H1 (cell line): ENCODE measurements around the gene DPYD. TPM values are rescaled to one million over a fixed set of nuclear protein-coding genes. Genes with fewer than 3 reads are reported as not detected.

ENCODE experiments used
- CTCF ChIA-PET: fragments of 300-600 bp; sonication (Branson Sonifier 250); formaldehyde crosslinking; loops from one replicate; lab custom pipeline; 2021; ENCODE audit not compliant: partially characterized antibody; lab: Charles Lee
- POLR2A ChIA-PET: fragments of 300-600 bp; sonication (Branson Sonifier 250); formaldehyde crosslinking; loops from one replicate; lab custom pipeline; 2021; ENCODE audit warnings: inconsistent platforms; ENCODE audit not compliant: partially characterized antibody; lab: Charles Lee
- DNase-seq, 2 experiments: peaks; one replicate each; pipeline versions ENCODE4 v3.0.0 to v3.0.0-alpha.2; 2010 to 2022; ENCODE audit warnings: low spot score in 2 of 2, low read depth in 1 of 2, mixed read lengths in 1 of 2
- FAIRE-seq: peaks from 2 replicates; lab custom pipeline; 2011; peaks lifted over from hg19 to GRCh38; lab: Jason Lieb, UNC
- H2AFZ ChIP-seq: 2 replicates; pipeline ENCODE4 v1.8.1; 2012; ENCODE audit warnings: low read length, inconsistent platforms
- H2AK5ac ChIP-seq: 2 replicates; pipeline ENCODE4 v1.6.1; 2013; ENCODE audit warnings: low read depth, low read length
- H2BK120ac ChIP-seq: replicated peaks from 2 replicates; pipeline ENCODE3; 2013; ENCODE audit warnings: low read depth, low read length, inconsistent platforms
- H2BK12ac ChIP-seq: 2 replicates; pipeline ENCODE4 v1.6.1; 2013; ENCODE audit warnings: low read depth, low read length
- H2BK15ac ChIP-seq: 2 replicates; pipeline ENCODE4 v1.6.1; 2013; ENCODE audit warnings: low read length
- H2BK20ac ChIP-seq: 2 replicates; pipeline ENCODE4 v1.6.1; 2013; ENCODE audit warnings: low read length
- H2BK5ac ChIP-seq: 2 replicates; pipeline ENCODE4 v1.6.1; 2013; ENCODE audit warnings: low read depth, low read length
- H3K14ac ChIP-seq: 2 replicates; pipeline ENCODE4 v1.6.1; 2013; ENCODE audit warnings: inconsistent platforms; ENCODE audit not compliant: insufficient read length
- H3K18ac ChIP-seq: 2 replicates; pipeline ENCODE4 v1.6.1; 2013; ENCODE audit warnings: low read length; ENCODE audit errors: extremely low read depth
- H3K23ac ChIP-seq: 2 replicates; pipeline ENCODE4 v1.6.1; 2013; ENCODE audit warnings: inconsistent platforms; ENCODE audit not compliant: insufficient read length
- H3K23me2 ChIP-seq: 2 replicates; pipeline ENCODE4 v1.6.1; 2013; ENCODE audit warnings: low read depth, low read length
- H3K27ac ChIP-seq: 2 replicates; pipeline ENCODE4 v1.6.1; 2011; ENCODE audit warnings: low read depth, low read length, inconsistent platforms
- H3K27me3 ChIP-seq, 4 experiments: replicated peaks in 1 of 4; 1 replicate in 1 of 4; 2 replicates in 3 of 4; pipeline versions ENCODE4 v1.6.1 to v1.8.1; 2011 to 2013; ENCODE audit warnings: low read length in 3 of 4, mild to moderate bottlenecking in 3 of 4, inconsistent platforms in 2 of 4, mixed read lengths in 2 of 4, moderate library complexity in 1 of 4; ENCODE audit not compliant: control insufficient read depth in 3 of 4, insufficient read depth in 3 of 4; ENCODE audit errors: extremely low read depth in 1 of 4
- H3K36me3 ChIP-seq, 4 experiments: 2 replicates each; pipeline versions ENCODE4 v1.6.1 to v1.8.1; 2011 to 2013; ENCODE audit warnings: mild to moderate bottlenecking in 4 of 4, low read length in 3 of 4, moderate library complexity in 2 of 4, control low read depth in 1 of 4, inconsistent platforms in 1 of 4; ENCODE audit not compliant: insufficient read depth in 4 of 4, control insufficient read depth in 2 of 4
- H3K4ac ChIP-seq: replicated peaks from 2 replicates; pipeline ENCODE3; 2013; ENCODE audit warnings: low read length, low read depth, mixed read lengths, inconsistent platforms; ENCODE audit not compliant: insufficient read length
- H3K4me1 ChIP-seq, 4 experiments: replicated peaks in 1 of 4; 1 replicate in 1 of 4; 2 replicates in 3 of 4; pipeline versions ENCODE4 v1.6.1 to v1.8.1; 2011 to 2013; ENCODE audit warnings: low read length in 3 of 4, inconsistent platforms in 2 of 4, mixed read lengths in 1 of 4; ENCODE audit not compliant: insufficient read depth in 4 of 4, control insufficient read depth in 3 of 4
- H3K4me2 ChIP-seq, 2 experiments: 2 replicates each; pipeline versions ENCODE4 v1.6.1 to v1.8.1; 2011 to 2013; ENCODE audit warnings: low read depth in 2 of 2, low read length in 2 of 2, control low read depth in 1 of 2, inconsistent platforms in 1 of 2, mild to moderate bottlenecking in 1 of 2; ENCODE audit not compliant: insufficient read depth in 1 of 2
- H3K4me3 ChIP-seq, 4 experiments: fragments of 200-600, 300-600 bp in 1 of 4; sonication (generic), shearing (Covaris generic), sonication (Bioruptor Twin) in 1 of 4; 2 replicates each; pipeline versions ENCODE4 v1.5.1 to v1.8.1; 2011 to 2016; ENCODE audit warnings: low read length in 4 of 4, low read depth in 3 of 4, control low read depth in 2 of 4, inconsistent platforms in 2 of 4, mild to moderate bottlenecking in 2 of 4, mixed read lengths in 1 of 4, moderate library complexity in 1 of 4; ENCODE audit not compliant: insufficient read depth in 2 of 4; ENCODE audit errors: extremely low read depth in 1 of 4
- H3K56ac ChIP-seq: replicated peaks from 2 replicates; pipeline ENCODE3; 2013; ENCODE audit warnings: low read depth, mild to moderate bottlenecking, mixed read lengths, low read length, inconsistent platforms; ENCODE audit not compliant: insufficient read length
- H3K79me1 ChIP-seq: 2 replicates; pipeline ENCODE4 v1.6.1; 2013; ENCODE audit warnings: low read depth, low read length, control low read depth
- H3K79me2 ChIP-seq, 2 experiments: 2 replicates each; pipeline versions ENCODE4 v1.6.1 to v1.8.1; 2012 to 2013; ENCODE audit warnings: low read length in 2 of 2, mild to moderate bottlenecking in 2 of 2, inconsistent platforms in 1 of 2; ENCODE audit not compliant: insufficient read depth in 2 of 2, control insufficient read depth in 1 of 2
- H3K9ac ChIP-seq, 4 experiments: replicated peaks in 1 of 4; 1 replicate in 1 of 4; 2 replicates in 3 of 4; pipeline versions ENCODE4 v1.6.1 to v1.8.1; 2011 to 2013; ENCODE audit warnings: low read depth in 3 of 4, low read length in 3 of 4, control low read depth in 2 of 4, mild to moderate bottlenecking in 2 of 4, moderate library complexity in 2 of 4, inconsistent platforms in 1 of 4; ENCODE audit errors: extremely low read depth in 1 of 4
- H3K9me3 ChIP-seq, 2 experiments: 2 replicates each; pipeline versions ENCODE4 v1.6.1 to v1.8.1; 2012 to 2013; ENCODE audit warnings: mild to moderate bottlenecking in 2 of 2, moderate library complexity in 2 of 2, control low read depth in 1 of 2, inconsistent platforms in 1 of 2, low read depth in 1 of 2, low read length in 1 of 2, mixed read lengths in 1 of 2; ENCODE audit not compliant: insufficient read depth in 2 of 2
- H4K20me1 ChIP-seq, 2 experiments: replicated peaks in 1 of 2; 2 replicates each; pipeline versions ENCODE3 to v1.8.1; 2011 to 2013; ENCODE audit warnings: inconsistent platforms in 2 of 2, low read length in 2 of 2, mild to moderate bottlenecking in 1 of 2; ENCODE audit not compliant: insufficient read depth in 2 of 2, control insufficient read depth in 1 of 2
- H4K5ac ChIP-seq: 2 replicates; pipeline ENCODE4 v1.6.1; 2013; ENCODE audit warnings: low read length, low read depth, mixed read lengths, inconsistent platforms; ENCODE audit not compliant: insufficient read length
- H4K8ac ChIP-seq: 2 replicates; pipeline ENCODE4 v1.8.0; 2013; ENCODE audit warnings: mild to moderate bottlenecking, moderate library complexity, low read length, inconsistent platforms; ENCODE audit not compliant: insufficient read depth; ENCODE audit errors: extremely low read depth
- H4K91ac ChIP-seq: replicated peaks from 2 replicates; pipeline ENCODE3; 2013; ENCODE audit warnings: low read length, mixed read lengths, inconsistent platforms; ENCODE audit not compliant: insufficient read length
- ASH2L ChIP-seq: fragments of 200-600, 300-600 bp; sonication (generic); IDR thresholded peaks from one replicate; pipeline ENCODE4 v1.7.1; 2017; ENCODE audit warnings: low read length
- CBX8 ChIP-seq: fragments of 300-800, 300-1000 bp; sonication (generic); IDR thresholded peaks from 2 replicates; pipeline ENCODE4 v1.7.1; 2016; ENCODE audit warnings: low read depth, low read length, borderline replicate concordance
- CHD2 ChIP-seq: IDR thresholded peaks from 2 replicates; pipeline ENCODE4 v1.6.1; 2012; ENCODE audit warnings: low read length, improper control_type of control experiment
- CREB1 ChIP-seq: IDR thresholded peaks from 2 replicates; pipeline ENCODE4 v1.6.1; 2012; ENCODE audit warnings: inconsistent platforms
- EP300 ChIP-seq, 2 experiments: IDR thresholded peaks; 1 replicate in 1 of 2; 2 replicates in 1 of 2; pipeline ENCODE4 v1.6.1; 2011 to 2012; ENCODE audit warnings: low read depth in 2 of 2, low read length in 2 of 2, mild to moderate bottlenecking in 2 of 2, borderline replicate concordance in 1 of 2, inconsistent platforms in 1 of 2, moderate library complexity in 1 of 2
- FOSL1 ChIP-seq: IDR thresholded peaks from 2 replicates; pipeline ENCODE4 v1.6.1; 2011; ENCODE audit warnings: mild to moderate bottlenecking, low read depth, low read length, moderate library complexity; ENCODE audit not compliant: insufficient read depth
- GABPA ChIP-seq: IDR thresholded peaks from 2 replicates; pipeline ENCODE4 v1.6.1; 2011; ENCODE audit warnings: mild to moderate bottlenecking, low read length, moderate library complexity, borderline replicate concordance; ENCODE audit not compliant: insufficient read depth
- HDAC2 ChIP-seq, 2 experiments: fragments of 300-600 bp in 1 of 2; sonication (generic) in 1 of 2; IDR thresholded peaks; 2 replicates each; pipeline ENCODE4 v1.6.1; 2011 to 2012; ENCODE audit warnings: low read depth in 2 of 2, low read length in 2 of 2, mild to moderate bottlenecking in 2 of 2, moderate library complexity in 2 of 2, borderline replicate concordance in 1 of 2, inconsistent platforms in 1 of 2
- JUND ChIP-seq: IDR thresholded peaks from 2 replicates; pipeline ENCODE4 v1.6.1; 2011; ENCODE audit warnings: mild to moderate bottlenecking, improper control_type of control experiment, low read length
- KDM1A ChIP-seq: fragments of 200-600, 300-600 bp; sonication (generic); IDR thresholded peaks from 2 replicates; pipeline ENCODE4 v1.7.1; 2016; ENCODE audit warnings: mild to moderate bottlenecking, low read length, borderline replicate concordance
- MAFK ChIP-seq: IDR thresholded peaks from 2 replicates; pipeline ENCODE4 v1.6.1; 2012; ENCODE audit warnings: low read depth, mild to moderate bottlenecking, improper control_type of control experiment, low read length
- RNF2 ChIP-seq: fragments of 200-900, 300-1000 bp; sonication (generic); IDR thresholded peaks from 2 replicates; pipeline ENCODE4 v1.7.1; 2016; ENCODE audit warnings: borderline replicate concordance, low read depth, mild to moderate bottlenecking, antibody characterized with exemption, low read length; ENCODE audit not compliant: poor library complexity, severe bottlenecking; ENCODE audit errors: missing control alignments
- SIN3A ChIP-seq, 2 experiments: IDR thresholded peaks in 1 of 2; conservative IDR thresholded peaks in 1 of 2; 2 replicates each; pipeline ENCODE4 v1.6.1; 2011 to 2012; ENCODE audit warnings: low read length in 2 of 2, improper control_type of control experiment in 1 of 2, low read depth in 1 of 2, mild to moderate bottlenecking in 1 of 2
- SP2 ChIP-seq: IDR thresholded peaks from 2 replicates; pipeline ENCODE4 v1.6.1; 2012; ENCODE audit warnings: mild to moderate bottlenecking, low read length, inconsistent platforms
- polyA plus RNA-seq, 7 experiments: library from polyadenylated mRNA; depleted of rRNA in 3 of 7; stranded (reverse) in 5 of 7; unstranded in 2 of 7; fragments of >200 nt in 5 of 7; fragments of 200-250 nt in 2 of 7; gene quantifications; 1 replicate in 5 of 7; 2 replicates in 1 of 7; 4 replicates in 1 of 7; pipeline versions ENCODE4 v1.2.1 to v1.2.3, GENCODE V29; 2011 to 2013; ENCODE audit warnings: missing spikeins in 2 of 7, mixed read lengths in 2 of 7
- total RNA-seq: library from RNA; stranded (reverse); fragmentation: NEBNext Ultra II Directional; extraction: Animal tissue kit (Norgen Biotek cat#: 25700); gene quantifications from 2 replicates; pipeline ENCODE4 v1.2.1, GENCODE V29; 2021
- TF ChIP-seq, protein P1 (sequence below): IDR thresholded peaks from 2 replicates; pipeline ENCODE4 v1.6.1; 2011; ENCODE audit warnings: low read depth, mild to moderate bottlenecking, low read length; ENCODE audit not compliant: insufficient read depth

The DPYD gene
- total and polyA plus RNA-seq, 2 of the 8 experiments (the other 6 are each of a cell fraction or from before 2014, with no cell fraction given): 0.29 to 0.73 TPM

DNA sequence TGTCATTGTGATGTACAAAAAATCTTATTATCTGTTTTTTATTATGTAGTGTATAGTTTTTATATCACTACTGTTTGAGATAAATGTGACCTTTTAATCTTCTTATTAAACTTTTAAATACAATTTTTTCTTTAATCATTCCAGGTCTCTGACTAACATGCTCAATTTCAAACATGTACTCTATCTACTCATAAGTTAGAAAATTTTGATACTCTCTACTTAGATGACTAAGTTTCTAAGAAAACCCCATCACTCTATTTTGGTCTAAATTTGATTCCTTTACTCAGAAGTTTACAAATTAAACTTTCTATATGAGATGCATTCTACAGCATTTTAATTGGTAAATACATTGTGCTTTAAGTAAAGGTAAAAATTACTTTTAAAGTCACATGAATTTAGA lies 655.2 kb downstream of the DPYD start:
- H3K27ac ChIP-seq: no peak overlapping the region
- H3K79me1 ChIP-seq: no peaks in the 10 kb centered on the region
- H4K8ac ChIP-seq: no peak overlapping the region
- CTCF ChIA-PET: no interaction called here
- no peak overlapping the region for H3K14ac ChIP-seq
- H3K4me3 ChIP-seq: no peak overlapping the region
- H3K56ac ChIP-seq: no peak overlapping the region
- DNase-seq (no peak), FAIRE-seq (no peak)
- H3K79me2 ChIP-seq: no peaks in the 10 kb centered on the region
- H4K91ac ChIP-seq: no peak overlapping the region
- no peaks in the 10 kb centered on the region for H3K4me1 ChIP-seq
- no peak overlapping the region for H3K9ac ChIP-seq
- H2AK5ac ChIP-seq: no peak overlapping the region
- no peak overlapping the region for H3K18ac ChIP-seq
- no peak overlapping the region for H2BK15ac ChIP-seq
- no peak overlapping the region for H2BK5ac ChIP-seq
- no peaks in the 10 kb centered on the region for H3K9me3 ChIP-seq
- H2BK12ac ChIP-seq: no peak overlapping the region
- no peaks in the 10 kb centered on the region for H3K23me2 ChIP-seq
- H4K20me1 ChIP-seq: no peaks in the 10 kb centered on the region
- H2BK120ac ChIP-seq: no peak overlapping the region
- POLR2A ChIA-PET: no interaction called here
- no peak overlapping the region for H3K4ac ChIP-seq
- no peak overlapping the region for H4K5ac ChIP-seq
- H3K23ac ChIP-seq: no peak overlapping the region
- H2AFZ ChIP-seq: no peak overlapping the region
- H3K4me2 ChIP-seq: no peak overlapping the region
- no peak overlapping the region for H2BK20ac ChIP-seq
- no peaks in the 10 kb centered on the region for H3K36me3 ChIP-seq
- H3K27me3 ChIP-seq: no peaks in the 10 kb centered on the region
- TF ChIP-seq EP300 (IDR thresholded peaks at IDR 0.05; ENCODE audit: borderline replicate concordance in 1 of 2, low read depth in 2 of 2, low read length in 2 of 2) (no peak), SP2 (no peak), RNF2 (no peak), ASH2L (no peak), CBX8 (no peak), MAFK (no peak), FOSL1 (no peak), SIN3A (conservative IDR thresholded peaks at IDR 0.05 in 1 of 2, IDR thresholded peaks at IDR 0.05 in 1 of 2; ENCODE audit: low read depth in 1 of 2, low read length in 2 of 2) (no peak), CHD2 (no peak), GABPA (no peak), HDAC2 (IDR thresholded peaks at IDR 0.05; ENCODE audit: borderline replicate concordance in 1 of 2, low read depth in 2 of 2, low read length in 2 of 2) (no peak), JUND (no peak), KDM1A (no peak), CREB1 (no peak)
- TF ChIP-seq, protein P1, sequence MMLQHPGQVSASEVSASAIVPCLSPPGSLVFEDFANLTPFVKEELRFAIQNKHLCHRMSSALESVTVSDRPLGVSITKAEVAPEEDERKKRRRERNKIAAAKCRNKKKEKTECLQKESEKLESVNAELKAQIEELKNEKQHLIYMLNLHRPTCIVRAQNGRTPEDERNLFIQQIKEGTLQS: no peak
